ENCODE results near the gene UBE2G2.

UBE2G2 gene

GRCh38 chr21:44764319-44765230 lies 37.0 kb downstream of the UBE2G2 start:
- H3K4me3 ChIP-seq (ENCODE audit: insufficient read depth, low read depth, low read length), result no peak overlapping the region
- no peaks in the 10 kb centered on the region for H3K36me3 ChIP-seq (ENCODE audit: control insufficient read depth, insufficient read depth, low read length)
- H3K4me1 ChIP-seq (ENCODE audit: control insufficient read depth, insufficient read depth, low read length), result peaks cover 48% of the 10 kb centered on the region
- H3K27ac ChIP-seq (ENCODE audit: insufficient read depth, low read depth, low read length, poor library complexity, severe bottlenecking), result no peak overlapping the region
- 81 to 82% methylated on average over 26 of the region's 26 CpGs for whole genome bisulfite sequencing, 2 experiments
- no peaks in the 10 kb centered on the region for H3K9me3 ChIP-seq (ENCODE audit: control insufficient read depth, low read length)
- no peaks in the 10 kb centered on the region for H3K27me3 ChIP-seq (ENCODE audit: control insufficient read depth, insufficient read depth, low read length, poor library complexity, severe bottlenecking)

- 92 to 93% methylated on average over 25 of the region's 25 CpGs for WGBS, 2 experiments
- no peaks in the 10 kb centered on the region for H3K9me3 ChIP-seq (ENCODE audit: control insufficient read depth, low read length)
These were observed 37.9 kb downstream of the UBE2G2 start for GRCh38 chr21:44763451-44764318.

DNA sequence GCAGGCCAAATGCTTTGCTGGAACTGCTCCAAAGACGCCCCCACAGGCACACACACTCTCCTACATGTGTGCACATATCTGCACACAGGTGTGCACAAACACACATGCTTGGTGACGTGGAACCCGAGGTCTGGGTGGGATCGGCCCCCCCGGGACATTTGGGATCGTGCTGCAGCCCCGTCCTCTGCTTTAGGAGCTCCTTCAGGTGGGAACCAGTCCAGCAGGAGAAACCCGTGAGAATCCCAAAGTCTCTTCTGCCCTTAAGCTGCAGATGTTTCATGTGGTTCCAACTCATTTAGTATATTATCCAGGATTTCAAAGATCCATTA lies 38.6 kb downstream of the UBE2G2 start:
- WGBS, 2 experiments, result 94 to 95% methylated on average over 8 of the region's 8 CpGs
- Histone ChIP-seq H3K27ac (ENCODE audit: insufficient read depth, low read depth, low read length, poor library complexity, severe bottlenecking) (no peak overlapping the region), H3K4me1 (ENCODE audit: control insufficient read depth, insufficient read depth, low read length) (peaks cover 42% of the 10 kb centered on the region), H3K27me3 (ENCODE audit: control insufficient read depth, insufficient read depth, low read length, poor library complexity, severe bottlenecking) (no peaks in the 10 kb centered on the region), H3K4me3 (ENCODE audit: insufficient read depth, low read depth, low read length) (no peak overlapping the region), H3K9me3 (ENCODE audit: control insufficient read depth, low read length) (no peaks in the 10 kb centered on the region), H3K36me3 (ENCODE audit: control insufficient read depth, insufficient read depth, low read length) (no peaks in the 10 kb centered on the region)

More at GRCh38 chr21:44763451-44764318, 37.9 kb downstream of the UBE2G2 start:
- Histone ChIP-seq H3K27me3 (ENCODE audit: control insufficient read depth, insufficient read depth, low read length, poor library complexity, severe bottlenecking) (no peaks in the 10 kb centered on the region), H3K36me3 (ENCODE audit: control insufficient read depth, insufficient read depth, low read length) (no peaks in the 10 kb centered on the region), H3K4me1 (ENCODE audit: control insufficient read depth, insufficient read depth, low read length) (peaks cover 48% of the 10 kb centered on the region), H3K27ac (ENCODE audit: insufficient read depth, low read depth, low read length, poor library complexity, severe bottlenecking) (no peak overlapping the region), H3K4me3 (ENCODE audit: insufficient read depth, low read depth, low read length) (no peak overlapping the region)

GRCh38 chr21:44762221-44763049 lies 39.2 kb downstream of the UBE2G2 start:
- no peak overlapping the region for H3K27ac ChIP-seq (ENCODE audit: insufficient read depth, low read depth, low read length, poor library complexity, severe bottlenecking)
- 94% methylated on average over 24 of the region's 24 CpGs for WGBS, 2 experiments
- H3K9me3 ChIP-seq (ENCODE audit: control insufficient read depth, low read length), result no peaks in the 10 kb centered on the region
- H3K27me3 ChIP-seq (ENCODE audit: control insufficient read depth, insufficient read depth, low read length, poor library complexity, severe bottlenecking), result no peaks in the 10 kb centered on the region
- peaks cover 36% of the 10 kb centered on the region for H3K4me1 ChIP-seq (ENCODE audit: control insufficient read depth, insufficient read depth, low read length)
- H3K36me3 ChIP-seq (ENCODE audit: control insufficient read depth, insufficient read depth, low read length), result no peaks in the 10 kb centered on the region
- H3K4me3 ChIP-seq (ENCODE audit: insufficient read depth, low read depth, low read length), result no peak overlapping the region

DNA sequence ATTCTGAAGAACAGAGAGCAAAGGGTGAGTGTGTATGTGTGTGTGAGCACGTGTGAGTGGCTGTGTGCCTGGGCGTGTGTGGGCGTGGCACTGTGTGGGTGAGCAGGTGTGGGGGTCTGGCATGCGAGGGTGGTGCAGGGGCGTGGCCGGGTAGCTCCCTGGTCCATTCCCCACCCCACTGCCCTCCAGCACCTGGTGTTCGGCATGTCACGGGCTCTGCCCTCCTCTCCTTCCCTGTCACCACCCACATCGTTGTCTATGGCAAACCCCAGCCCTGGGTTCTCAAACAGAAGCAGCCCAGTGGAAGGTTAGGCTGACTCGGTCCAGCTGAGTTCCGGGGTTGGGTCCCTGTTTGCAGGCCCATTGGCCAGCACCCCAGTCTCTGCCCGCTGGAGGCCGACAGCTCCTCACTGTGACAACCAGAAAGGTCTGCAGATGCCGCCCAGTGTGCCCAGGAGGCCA lies 39.8 kb downstream of the UBE2G2 start:
- H3K4me3 ChIP-seq (ENCODE audit: insufficient read depth, low read depth, low read length), result no peak overlapping the region
- 93 to 94% methylated on average over 14 of the region's 14 CpGs for WGBS, 2 experiments

DNA sequence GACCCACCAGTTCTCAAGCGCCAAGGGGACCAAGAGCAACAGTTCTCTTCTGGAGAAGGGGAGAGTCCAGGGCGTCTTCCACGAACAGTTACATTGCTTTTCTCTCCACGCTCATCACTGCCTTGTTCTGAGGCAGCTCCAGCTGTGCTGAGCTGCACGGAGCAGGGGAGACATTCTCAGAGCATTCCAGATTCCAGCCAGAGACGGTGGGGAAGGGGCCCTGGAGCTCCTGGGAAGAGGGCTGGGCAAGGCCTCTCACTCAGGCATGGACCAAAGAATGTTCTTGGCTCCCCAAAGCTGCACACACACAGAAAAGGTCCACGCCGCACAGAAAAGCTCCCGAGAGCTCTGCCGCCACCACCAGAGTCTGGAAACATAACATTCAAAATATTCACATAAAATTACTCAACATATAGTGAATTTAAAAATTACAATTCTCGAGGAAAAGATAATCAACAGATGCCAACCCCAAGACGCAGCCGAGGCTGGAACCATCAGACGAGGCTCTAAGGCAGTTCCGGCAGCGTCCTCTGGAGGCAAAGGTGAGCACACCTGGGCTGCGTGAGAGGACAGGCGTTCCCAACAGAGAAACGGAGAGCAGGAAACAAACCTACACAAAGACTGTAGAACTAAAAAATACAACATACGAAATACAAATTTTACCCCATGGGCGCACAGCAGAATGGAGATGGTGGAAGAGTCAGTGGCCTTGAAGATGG lies 40.5 kb downstream of the UBE2G2 start:
- Histone ChIP-seq H3K36me3 (ENCODE audit: control insufficient read depth, insufficient read depth, low read length) (no peaks in the 10 kb centered on the region), H3K4me3 (ENCODE audit: insufficient read depth, low read depth, low read length) (no peak overlapping the region), H3K9me3 (ENCODE audit: control insufficient read depth, low read length) (no peaks in the 10 kb centered on the region), H3K27ac (ENCODE audit: insufficient read depth, low read depth, low read length, poor library complexity, severe bottlenecking) (no peak overlapping the region), H3K4me1 (ENCODE audit: control insufficient read depth, insufficient read depth, low read length) (peaks cover 24% of the 10 kb centered on the region), H3K27me3 (ENCODE audit: control insufficient read depth, insufficient read depth, low read length, poor library complexity, severe bottlenecking) (no peaks in the 10 kb centered on the region)
- 72 to 73% methylated on average over 21 of the region's 21 CpGs for WGBS, 2 experiments

More for the DNA sequence above, 39.8 kb downstream of the UBE2G2 start:
- H3K27ac ChIP-seq (ENCODE audit: insufficient read depth, low read depth, low read length, poor library complexity, severe bottlenecking), result no peak overlapping the region
- no peaks in the 10 kb centered on the region for H3K9me3 ChIP-seq (ENCODE audit: control insufficient read depth, low read length)
- H3K36me3 ChIP-seq (ENCODE audit: control insufficient read depth, insufficient read depth, low read length), result no peaks in the 10 kb centered on the region
- H3K4me1 ChIP-seq (ENCODE audit: control insufficient read depth, insufficient read depth, low read length), result peaks cover 30% of the 10 kb centered on the region
- H3K27me3 ChIP-seq (ENCODE audit: control insufficient read depth, insufficient read depth, low read length, poor library complexity, severe bottlenecking), result no peaks in the 10 kb centered on the region

GRCh38 chr21:44760376-44760775 lies 41.2 kb downstream of the UBE2G2 start:
- Histone ChIP-seq H3K9me3 (ENCODE audit: control insufficient read depth, low read length) (no peaks in the 10 kb centered on the region), H3K36me3 (ENCODE audit: control insufficient read depth, insufficient read depth, low read length) (no peaks in the 10 kb centered on the region), H3K27me3 (ENCODE audit: control insufficient read depth, insufficient read depth, low read length, poor library complexity, severe bottlenecking) (no peaks in the 10 kb centered on the region), H3K4me1 (ENCODE audit: control insufficient read depth, insufficient read depth, low read length) (peaks cover 17% of the 10 kb centered on the region), H3K27ac (ENCODE audit: insufficient read depth, low read depth, low read length, poor library complexity, severe bottlenecking) (no peak overlapping the region), H3K4me3 (ENCODE audit: insufficient read depth, low read depth, low read length) (no peak overlapping the region)
- 85 to 88% methylated on average over 9 of the region's 9 CpGs for WGBS, 2 experiments

GRCh38 chr21:44759628-44760285 lies 41.9 kb downstream of the UBE2G2 start:
- Histone ChIP-seq H3K4me3 (ENCODE audit: insufficient read depth, low read depth, low read length) (no peak overlapping the region), H3K9me3 (ENCODE audit: control insufficient read depth, low read length) (no peaks in the 10 kb centered on the region), H3K36me3 (ENCODE audit: control insufficient read depth, insufficient read depth, low read length) (no peaks in the 10 kb centered on the region), H3K27ac (ENCODE audit: insufficient read depth, low read depth, low read length, poor library complexity, severe bottlenecking) (no peak overlapping the region), H3K4me1 (ENCODE audit: control insufficient read depth, insufficient read depth, low read length) (peaks cover 17% of the 10 kb centered on the region), H3K27me3 (ENCODE audit: control insufficient read depth, insufficient read depth, low read length, poor library complexity, severe bottlenecking) (no peaks in the 10 kb centered on the region)
- 88 to 90% methylated on average over 22 of the region's 22 CpGs for WGBS, 2 experiments
